Left ventricle myocardium superior (tissue), 1 donor: ENCODE data around the gene KCNIP1. TPM values are rescaled to one million over a fixed set of nuclear protein-coding genes. Genes with fewer than 3 reads are reported as not detected.

ENCODE experiments used
- ATAC-seq: fragments of 200-7000 bp; cut with Tn5 transposase; one replicate; pipeline ENCODE4 v1.9.1; 2020; ENCODE audit warnings: mild to moderate bottlenecking, moderate library complexity
- DNase-seq: peaks from one replicate; pipeline ENCODE4 v3.0.0-alpha.2; 2020
- intact Hi-C: fragments of 100-400 bp; cut with micrococcal nuclease; formaldehyde crosslinking; loops from one replicate; pipeline ENCODE4 v1.11.0; 2022
- total RNA-seq: library from RNA; stranded (reverse); fragmentation: NEBNext Ultra II Directional; extraction: Animal tissue kit (Norgen Biotek cat#: 25700); gene quantifications from one replicate; pipeline ENCODE4 v1.2.1, GENCODE V29; 2021
- donor health status: DM: no; HTN: yes; CAD: no; lungs with severe emphysema.

Gene KCNIP1
- total RNA-seq, 1 donor from 2014 or later, result 0.20 TPM

DNA sequence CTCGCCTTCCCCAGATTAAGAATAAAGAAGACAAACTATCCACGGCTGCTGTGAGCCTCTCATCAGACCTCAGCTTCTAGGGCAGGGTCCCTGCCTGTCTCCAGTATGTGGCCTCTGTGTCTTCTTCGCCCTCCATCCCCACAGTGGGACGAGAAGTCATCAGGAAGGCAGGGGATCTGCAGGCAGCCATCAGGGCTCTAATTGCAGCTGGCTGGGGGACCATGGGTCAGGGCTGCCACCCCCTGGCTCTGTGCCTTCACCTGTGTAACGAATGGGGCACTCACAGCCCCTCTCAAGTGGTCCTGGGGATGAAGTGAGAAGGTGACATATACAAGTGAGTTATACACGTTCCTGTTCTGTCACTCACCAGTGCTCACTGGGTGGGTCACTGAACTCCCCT lies 139.8 kb downstream of the KCNIP1 start:
- intact Hi-C loops, result no loop called here
- DNase-seq (no peak), ATAC-seq (no peak)

DNA sequence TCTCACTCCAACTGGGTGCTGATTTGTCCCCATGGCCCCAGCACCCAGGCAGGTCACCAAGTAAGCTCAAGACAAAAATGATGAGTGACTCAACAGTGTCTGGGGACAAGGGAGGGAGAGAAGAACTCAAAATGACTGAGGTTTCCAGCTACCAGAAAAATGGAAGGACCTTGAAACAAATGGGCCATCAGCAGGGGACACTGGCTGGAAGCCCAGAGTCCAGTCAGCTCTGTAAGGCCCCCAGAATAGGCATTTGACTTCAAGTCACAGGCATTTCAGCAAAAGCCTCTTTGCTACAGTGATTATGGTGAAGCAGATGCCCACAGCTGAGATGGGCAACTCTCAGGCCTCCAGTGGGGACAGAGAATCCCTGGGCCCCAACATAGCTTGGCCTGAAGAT lies 140.7 kb downstream of the KCNIP1 start:
- intact Hi-C loops, result no loop called here
- ATAC-seq (no peak), DNase-seq (no peak)

DNA sequence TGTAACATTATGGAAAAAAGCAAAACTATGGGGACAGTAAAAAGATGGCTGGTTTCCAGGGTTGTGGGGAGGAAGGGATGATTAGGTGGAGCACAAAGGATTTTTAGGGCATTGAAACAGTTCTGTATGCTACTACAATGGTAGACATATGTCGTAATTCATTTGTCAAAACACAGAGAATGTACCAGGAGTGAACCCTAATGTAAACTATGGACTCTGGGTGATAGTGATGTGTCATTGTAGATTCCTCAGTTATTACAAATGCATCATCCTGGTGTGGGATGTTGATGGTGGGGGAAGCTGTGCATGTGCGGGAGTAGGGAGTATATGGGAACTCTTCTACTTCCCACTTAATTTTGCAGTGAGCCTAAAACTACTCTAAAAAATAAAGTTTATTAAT lies 144.7 kb downstream of the KCNIP1 start:
- intact Hi-C loops, result no loop called here
- ATAC-seq (no peak), DNase-seq (no peak)

DNA sequence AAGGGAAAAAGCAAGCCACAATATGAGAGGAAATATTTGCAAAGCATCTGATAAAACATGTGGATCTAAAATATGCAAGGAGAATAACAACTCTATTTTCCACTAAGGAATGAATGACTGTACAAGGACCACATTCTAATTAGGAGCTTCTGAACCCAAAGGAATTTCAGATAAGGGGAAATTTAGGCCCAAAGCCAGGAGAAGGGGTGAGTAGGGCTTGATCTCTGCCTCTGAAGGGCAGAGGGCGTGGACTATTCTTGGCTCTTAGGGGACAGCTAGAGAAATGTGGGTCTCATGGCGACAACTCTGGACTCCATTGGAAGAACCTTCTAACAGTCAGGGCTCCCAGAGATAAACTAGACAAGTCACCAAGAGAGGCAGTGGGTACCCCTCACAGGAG lies 147.0 kb downstream of the KCNIP1 start:
- DNase-seq, result no peak
- intact Hi-C loops, result no loop called here
- ATAC-seq, result no peak

DNA sequence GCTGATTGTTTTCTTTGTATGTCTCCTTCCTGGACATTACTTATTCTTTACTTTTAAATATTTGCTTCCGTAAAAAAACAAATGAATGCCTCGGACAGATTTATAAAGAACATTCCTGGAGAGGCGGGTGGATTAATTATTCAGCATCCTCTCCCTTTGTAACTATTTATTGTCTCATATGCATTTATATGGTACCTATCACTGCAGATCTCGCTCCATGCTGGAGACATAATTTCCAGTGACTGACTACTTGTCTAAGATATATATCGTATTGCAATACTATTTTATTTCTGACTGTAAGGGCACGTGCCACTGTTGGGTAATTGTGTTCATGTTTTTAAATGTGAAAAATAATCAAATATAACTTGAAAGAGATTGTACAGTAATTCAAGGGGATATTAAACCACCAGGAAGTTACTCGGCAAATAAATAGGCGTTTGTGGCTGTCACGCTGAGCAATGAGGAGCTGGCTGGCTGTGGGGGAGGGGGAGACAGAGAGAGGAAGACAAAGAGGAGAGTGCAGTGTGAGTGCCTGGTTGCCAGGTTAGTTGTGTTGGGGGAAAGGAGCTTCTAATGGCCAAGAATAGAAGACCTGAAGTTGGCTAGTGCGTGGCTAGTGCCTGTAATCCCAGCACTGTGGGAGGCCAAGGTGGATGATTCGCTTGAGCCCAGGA lies 147.9 kb downstream of the KCNIP1 start:
- ATAC-seq, result no peak
- intact Hi-C loops, result no loop called here
- DNase-seq, result no peak

DNA sequence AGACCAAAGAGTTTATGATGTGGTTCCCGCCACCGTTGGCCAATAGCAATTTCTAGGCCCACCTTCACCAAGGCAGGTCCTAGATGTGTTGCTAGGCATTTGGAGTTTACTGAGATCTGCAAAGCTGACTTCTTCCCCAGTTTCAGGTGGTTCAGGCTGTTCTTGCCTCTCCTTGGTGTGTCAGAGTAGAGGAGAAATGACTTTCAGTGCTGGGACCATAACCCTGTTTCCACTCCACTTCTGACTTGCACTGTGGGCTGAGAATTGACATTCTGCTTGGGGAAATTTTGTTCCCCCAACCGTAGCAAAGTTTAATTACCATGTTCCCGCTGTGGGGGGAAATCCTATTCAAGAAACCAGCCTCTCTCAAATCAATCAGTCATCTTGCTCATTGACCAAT lies 151.7 kb downstream of the KCNIP1 start:
- no peak for ATAC-seq
- intact Hi-C loops, result no loop called here
- no peak for DNase-seq

DNA sequence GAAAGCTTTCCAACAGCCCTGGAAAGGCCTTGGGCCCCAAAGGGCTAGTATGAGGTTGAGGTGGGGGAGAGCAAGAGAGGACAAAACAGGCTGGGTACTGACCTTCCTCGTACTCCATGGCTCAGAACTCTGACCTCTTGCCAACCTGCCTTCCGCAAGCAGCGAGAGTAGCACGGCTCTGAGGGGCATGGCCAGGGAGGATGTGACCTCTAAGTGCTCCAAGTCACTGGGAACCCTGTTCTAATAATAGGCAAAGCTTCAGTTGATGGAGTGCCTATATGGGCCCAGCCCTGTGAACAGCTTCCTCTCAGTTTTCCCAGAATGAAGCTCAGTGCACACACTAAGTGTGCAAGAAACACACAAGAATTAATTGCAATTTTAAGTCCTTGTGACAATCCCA lies 152.1 kb downstream of the KCNIP1 start:
- intact Hi-C loops, result no loop called here
- DNase-seq (no peak), ATAC-seq (peak; percentile 94)

DNA sequence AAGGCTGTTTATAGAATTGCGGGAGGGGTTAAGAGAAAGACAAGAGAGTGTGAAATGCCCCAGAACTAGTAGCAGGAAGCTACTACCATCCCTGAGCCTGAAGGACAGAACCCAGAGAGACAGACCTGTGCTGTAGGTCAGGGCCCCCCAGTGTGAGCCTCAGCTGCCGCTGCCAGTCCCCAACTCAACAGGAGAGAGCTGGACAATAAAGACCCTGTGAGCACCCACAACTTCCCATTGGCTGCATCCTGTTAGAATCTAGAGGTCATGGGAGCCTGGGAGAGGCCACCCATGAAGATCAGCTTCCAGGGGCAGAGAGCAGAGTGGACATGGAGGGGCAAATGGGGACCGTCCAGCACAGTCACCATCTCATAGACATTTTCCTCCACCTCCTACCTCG lies 152.5 kb downstream of the KCNIP1 start:
- ATAC-seq (no peak), DNase-seq (no peak)
- intact Hi-C loops, result no loop called here

DNA sequence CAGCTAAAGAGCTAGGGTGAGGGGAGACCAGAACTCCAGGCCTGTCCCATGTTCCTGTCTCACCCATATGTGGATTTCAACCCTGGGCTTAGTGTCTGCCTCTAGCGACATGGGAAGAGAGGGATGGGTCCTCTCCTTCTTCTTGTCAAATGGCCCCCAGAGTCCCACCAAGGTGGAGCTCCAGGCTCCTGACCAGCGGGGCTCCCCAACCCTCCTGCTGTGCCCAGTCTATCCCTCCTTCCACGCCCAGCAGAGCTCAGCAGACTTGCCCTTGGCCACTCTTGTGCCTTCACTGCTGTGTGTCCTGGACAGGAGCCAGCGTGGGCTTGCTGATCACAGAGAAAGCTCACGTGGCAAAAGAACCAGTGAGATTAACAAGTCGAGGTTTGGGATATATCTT lies 156.7 kb downstream of the KCNIP1 start:
- ATAC-seq (no peak), DNase-seq (no peak)
- intact Hi-C loops, result no loop called here

DNA sequence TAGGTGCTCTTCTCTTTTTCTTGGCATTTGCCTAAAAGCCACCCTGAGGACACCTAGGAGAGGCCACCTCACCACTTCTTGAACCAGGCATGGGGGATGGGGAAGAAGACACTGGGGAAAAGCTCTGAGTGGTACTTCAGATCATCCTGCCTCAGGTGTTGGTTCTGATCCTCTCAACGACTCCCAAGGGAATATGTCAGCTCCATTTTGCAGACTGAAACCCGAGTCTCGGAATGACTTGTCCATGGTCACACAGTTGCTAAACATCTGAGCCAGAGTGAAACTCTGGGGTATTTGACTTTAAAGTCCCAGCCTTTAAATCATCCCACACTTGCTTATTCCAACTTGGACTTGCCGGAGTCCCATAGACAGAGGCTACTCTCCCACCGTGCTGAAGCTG lies 159.1 kb downstream of the KCNIP1 start:
- intact Hi-C loops, result no loop called here
- ATAC-seq (no peak), DNase-seq (no peak)

DNA sequence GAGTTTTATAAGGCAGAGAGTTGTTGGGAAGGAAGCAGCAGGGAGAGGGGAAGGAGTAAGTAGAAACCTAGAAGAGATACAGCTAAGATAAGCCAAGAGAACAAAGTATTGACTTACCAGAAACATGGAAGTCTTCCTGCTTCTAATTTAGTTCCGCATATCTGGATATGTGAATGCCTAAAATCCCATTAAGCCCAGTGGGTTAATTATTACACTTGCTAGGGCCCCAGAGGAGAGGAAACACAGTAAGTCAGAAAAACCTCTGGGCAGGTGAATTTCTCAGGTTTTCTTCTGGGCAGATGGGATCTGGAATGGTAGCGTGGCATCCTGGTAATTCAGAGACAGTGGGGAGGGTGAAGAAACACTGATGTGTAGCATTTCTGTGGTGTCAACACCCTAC lies 175.0 kb downstream of the KCNIP1 start:
- ATAC-seq (no peak), DNase-seq (no peak)
- intact Hi-C loops, result no loop called here

DNA sequence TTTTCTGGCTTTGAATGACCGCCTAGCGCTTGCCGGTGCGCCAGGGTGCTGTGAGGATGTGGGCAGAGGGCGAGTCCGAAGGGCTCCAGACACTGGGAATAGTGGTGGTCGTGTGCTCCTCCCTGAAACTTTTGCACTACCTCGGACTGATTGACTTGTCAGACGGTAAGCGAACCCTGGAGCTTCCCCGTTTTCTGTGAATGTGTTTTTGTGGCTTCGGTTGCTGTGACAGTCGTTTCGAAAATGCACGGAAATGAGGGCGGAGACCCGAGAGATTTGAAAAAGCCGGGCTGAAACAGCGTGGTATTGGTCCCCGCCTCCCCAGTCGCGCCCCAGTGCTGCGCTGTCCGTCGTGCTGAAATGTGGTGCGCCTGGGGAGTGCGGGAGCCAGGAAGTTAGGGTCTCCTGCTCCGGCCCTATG lies 177.2 kb downstream of the KCNIP1 start:
- ATAC-seq (peak; percentile 64), DNase-seq (peak; percentile 36)
- intact Hi-C loops, result no loop called here

DNA sequence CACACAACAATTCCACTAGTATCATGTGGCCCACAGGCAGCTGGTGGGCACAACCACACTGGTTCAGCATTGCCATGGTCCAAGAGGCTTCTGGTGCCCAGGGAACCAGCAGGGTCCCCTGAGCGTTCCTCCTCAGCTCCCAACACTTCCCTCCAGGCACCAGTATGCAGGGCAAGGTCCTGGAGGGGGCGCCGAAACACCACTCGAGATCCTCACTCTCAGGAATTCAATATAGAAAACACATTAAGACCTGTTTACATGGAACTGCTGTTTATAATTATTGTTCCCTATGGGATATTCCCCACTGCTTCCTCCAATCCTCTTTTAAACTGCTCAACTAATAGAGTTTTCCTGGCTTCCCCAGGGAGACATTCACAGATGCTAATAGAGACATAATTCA lies 187.8 kb downstream of the KCNIP1 start:
- intact Hi-C loops, result no loop called here
- ATAC-seq, result no peak

DNA sequence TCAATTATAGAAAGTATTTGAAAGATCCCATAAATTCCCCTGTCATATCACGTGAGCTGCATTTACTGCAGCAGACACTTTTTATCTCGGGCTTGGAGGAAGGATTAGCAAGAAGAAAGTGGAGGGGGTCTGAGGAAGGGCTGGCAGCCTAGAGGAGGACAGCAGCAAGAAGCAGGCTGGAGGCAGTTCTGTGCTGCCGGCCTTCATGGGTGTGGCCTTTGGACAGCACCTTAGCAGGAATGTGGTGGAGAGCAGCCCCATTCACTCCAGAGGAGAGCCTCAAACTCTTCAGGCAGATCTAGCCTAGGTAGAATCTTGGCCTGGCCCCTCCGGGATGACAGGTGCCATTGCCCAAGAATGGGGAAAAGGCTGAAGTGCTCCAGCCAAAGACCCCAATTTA lies 189.9 kb downstream of the KCNIP1 start:
- ATAC-seq, result no peak
- no peak for DNase-seq
- intact Hi-C loops, result no loop called here

More for the DNA sequence above, 187.8 kb downstream of the KCNIP1 start:
- DNase-seq, result no peak

DNA sequence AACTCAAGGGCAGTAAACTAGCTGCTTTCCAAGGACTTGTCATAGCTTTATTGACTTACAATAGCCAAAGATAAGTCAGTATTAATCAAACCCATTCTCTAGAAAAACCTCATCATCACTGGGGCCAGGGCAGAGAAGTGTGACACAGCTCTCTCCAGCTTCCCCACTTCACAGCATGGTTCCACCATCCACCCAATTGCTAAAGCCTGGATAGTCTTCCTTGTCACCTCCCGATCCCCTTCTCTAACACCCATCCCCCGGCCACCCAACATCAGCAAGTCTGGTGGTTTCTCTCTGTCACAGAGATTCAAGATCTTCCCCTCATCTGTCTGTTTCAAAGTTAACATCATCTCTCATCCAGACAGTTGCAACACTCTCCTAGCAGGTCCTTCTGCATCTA lies 191.1 kb downstream of the KCNIP1 start:
- DNase-seq (no peak), ATAC-seq (no peak)
- intact Hi-C loops, result no loop called here

DNA sequence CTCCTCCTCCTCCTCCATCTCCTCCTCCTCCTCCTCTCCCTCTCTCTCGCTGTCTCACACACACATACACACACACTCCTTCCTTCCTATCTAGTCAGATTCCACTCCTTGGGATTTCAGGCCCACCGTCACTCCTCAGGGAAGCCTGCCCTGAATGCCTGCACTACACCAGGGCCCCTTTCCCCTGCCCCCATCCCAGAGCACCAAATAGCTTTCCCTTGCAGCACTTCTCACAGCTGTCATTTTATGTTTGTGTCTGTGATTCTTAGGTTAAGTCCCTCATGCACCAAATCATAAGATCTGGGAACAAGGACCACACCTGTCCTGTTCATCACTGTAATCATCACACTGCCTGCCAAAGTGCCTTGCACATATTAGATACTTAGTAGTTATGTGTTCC lies 193.2 kb downstream of the KCNIP1 start:
- intact Hi-C loops, result no loop called here
- no peak for ATAC-seq
- DNase-seq, result no peak

DNA sequence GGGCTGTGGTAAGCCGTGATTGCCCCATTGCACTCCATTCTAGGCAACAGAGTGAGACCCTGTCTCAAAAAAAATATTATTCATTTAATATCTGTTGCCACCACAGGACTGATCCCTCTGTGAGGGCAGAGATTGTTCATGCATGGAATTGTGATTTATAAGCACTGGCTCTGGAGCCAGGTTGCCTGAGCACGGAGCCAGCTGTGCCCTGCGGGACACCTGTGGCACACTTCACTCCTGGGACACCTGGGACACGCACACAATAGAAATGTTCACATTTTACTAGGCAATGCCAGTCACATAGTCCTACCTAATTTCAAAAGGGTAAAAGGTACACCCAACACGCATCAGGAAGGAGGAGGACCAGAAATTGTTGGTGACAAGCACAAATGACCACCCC lies 196.7 kb downstream of the KCNIP1 start:
- intact Hi-C loops, result no loop called here
- ATAC-seq, result no peak

DNA sequence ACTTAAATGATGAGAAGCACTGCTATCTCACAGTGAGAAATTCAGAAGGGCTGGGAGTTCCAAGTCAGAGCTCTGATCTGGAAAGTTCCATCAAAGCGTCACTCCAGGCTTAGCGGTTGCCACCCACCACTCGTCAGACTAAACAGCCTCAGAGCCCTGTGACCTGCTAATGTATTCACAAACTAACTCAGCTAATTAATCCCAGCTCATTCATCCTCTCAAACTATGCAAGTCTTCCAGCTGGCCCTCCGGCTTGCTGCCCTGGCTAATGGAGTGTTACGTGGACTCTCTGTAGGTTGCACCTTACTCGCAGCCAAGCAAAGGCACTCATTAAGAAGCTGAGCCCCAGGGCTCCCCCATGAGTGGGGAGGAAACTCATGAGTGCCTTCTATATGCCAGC lies 197.5 kb downstream of the KCNIP1 start:
- intact Hi-C loops, result no loop called here
- DNase-seq (no peak), ATAC-seq (no peak)

More for the DNA sequence above, 196.7 kb downstream of the KCNIP1 start:
- DNase-seq, result no peak

DNA sequence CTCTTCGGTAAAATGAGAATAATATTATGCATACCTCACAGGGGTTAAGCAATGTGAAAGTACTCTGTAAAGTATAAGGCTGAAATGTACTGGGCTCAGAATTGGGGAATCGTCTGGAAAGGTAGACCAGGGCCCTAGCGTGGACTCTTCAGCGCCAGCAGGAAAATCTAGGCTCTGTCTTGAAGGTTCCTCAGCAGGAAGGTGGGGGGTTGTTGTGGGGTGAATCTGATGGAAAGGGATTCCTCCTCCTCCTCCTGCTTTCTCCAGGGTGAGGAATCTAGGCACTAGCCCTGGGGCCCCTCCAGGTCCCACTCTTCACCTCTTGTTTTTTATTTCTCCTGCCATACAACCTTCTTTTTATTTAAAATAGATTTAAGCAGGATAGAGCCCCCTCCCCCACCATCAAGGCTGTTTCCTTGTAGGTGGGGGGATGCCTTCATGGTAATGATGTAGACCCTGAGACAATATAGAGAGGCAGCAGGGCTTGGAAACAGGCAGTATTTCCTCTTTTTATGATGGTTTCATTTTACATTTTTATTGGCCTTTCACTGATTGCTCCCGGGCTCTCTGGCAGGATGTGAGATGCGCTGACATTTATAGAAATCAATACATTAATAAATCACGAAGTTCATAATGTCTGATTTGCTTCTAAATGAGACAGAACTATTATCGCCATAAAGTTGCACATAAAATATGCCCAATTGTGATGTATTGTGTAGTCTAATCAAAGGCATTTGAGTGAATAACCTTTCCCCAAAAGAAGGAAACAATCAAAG lies 200.8 kb downstream of the KCNIP1 start:
- DNase-seq, result no peak
- intact Hi-C loops, result no loop called here
- no peak for ATAC-seq

DNA sequence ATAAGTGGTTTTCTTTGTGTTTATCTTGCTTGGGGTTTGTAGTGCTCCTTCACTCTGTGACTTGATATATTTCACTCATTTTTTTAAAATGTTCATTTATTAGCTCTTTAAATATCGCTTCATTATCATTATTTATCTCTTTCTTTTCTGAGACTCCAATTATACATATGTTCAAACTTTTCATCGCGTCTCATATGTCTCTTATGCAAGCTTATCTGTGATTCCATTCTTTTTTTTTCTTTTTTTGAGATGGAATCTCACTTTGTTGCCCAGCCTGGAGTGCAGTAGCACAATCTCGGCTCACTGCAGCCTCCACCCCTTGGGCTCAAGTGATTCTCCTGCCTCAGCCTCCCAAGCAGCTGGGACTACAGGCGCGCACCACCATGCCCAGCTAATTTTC lies 205.8 kb downstream of the KCNIP1 start:
- intact Hi-C loops, result no loop called here
- ATAC-seq (no peak), DNase-seq (no peak)

DNA sequence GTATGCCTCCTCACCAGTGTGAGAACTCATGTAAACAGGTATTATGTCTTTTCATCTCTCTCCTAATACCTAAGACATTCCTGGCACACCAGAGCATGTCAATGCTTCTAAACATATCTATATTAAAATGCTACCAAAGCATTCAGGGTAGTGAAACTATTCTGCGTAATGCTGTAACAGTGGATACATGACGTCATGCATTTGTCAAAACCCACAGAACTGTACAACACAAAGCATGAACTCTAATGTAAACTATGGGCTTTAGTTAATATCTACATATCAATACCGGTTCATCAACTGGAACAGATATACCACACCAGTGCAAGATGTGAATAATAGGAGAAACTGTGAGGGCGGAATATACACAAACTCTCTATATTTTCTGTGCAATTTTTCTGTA lies 207.5 kb downstream of the KCNIP1 start:
- intact Hi-C loops, result no loop called here
- no peak for DNase-seq
- no peak for ATAC-seq
